Measurements from ENCODE around the gene CDK2. TPM values are rescaled to one million over a fixed set of nuclear protein-coding genes. Genes with fewer than 3 reads are reported as not detected.
A peak's percentile ranks its signal among the peaks of the same experiment; 100 is the strongest.
"Not testable (repeated sequence)": the region's sequence is repeated elsewhere in the genome, so short reads cannot be mapped to it uniquely, and the experiment has no call there.

The CDK2 gene
- total and polyA plus RNA-seq, 2 experiments from 2014 or later: 23.9 to 26.6 TPM

- Histone ChIP-seq H3K27me3 (no peaks in the 10 kb centered on the region), H3K9me2 (replicated peaks; ENCODE audit: insufficient read depth) (no peaks in the 10 kb centered on the region), H3K4me3 (peak within 1 kb of the TSS; percentile 18), H3K4me1 (ENCODE audit: insufficient read depth) (peaks cover 12% of the 10 kb centered on the region), H3K9me3 (ENCODE audit: low read depth) (no peaks in the 10 kb centered on the region), H3K36me3 (replicated peaks; ENCODE audit: insufficient read depth, low read depth) (no peaks in the 10 kb centered on the region), H2AFZ (no peak within 1 kb of the TSS), H4K20me1 (ENCODE audit: insufficient read depth, poor library complexity, severe bottlenecking) (no peaks in the 10 kb centered on the region), H3K79me2 (peaks cover 17% of the 10 kb centered on the region), H3K4me2 (peak within 1 kb of the TSS; percentile 76), H3K27ac (peak within 1 kb of the TSS; percentile 67)
- 4% methylated on average over 27 of the region's 27 CpGs for WGBS (ENCODE audit: low lambda C conversion rate, missing lambda C conversion rate)
- DNase-seq (ENCODE audit: low spot score): peak; percentile 97
- TF ChIP-seq EZH2 (IDR thresholded peaks at IDR 0.05; ENCODE audit: borderline replicate concordance) (no peak), EZH2phosphoT487 (IDR thresholded peaks at IDR 0.05; ENCODE audit: low read depth, severe bottlenecking, unreplicated experiment) (no peak), CTCF (IDR thresholded peaks at IDR 0.05; ENCODE audit: poor library complexity) (no peak)
These were observed 30.3 kb downstream of the CDK2 start, which contains the start of gene SUOX for GRCh38 chr12:55996715-55997534. TSS of gene SUOX (plus strand) at chr12:55997276. CDS start at chr12:56002222, 4,946 bp downstream.

GRCh38 chr12:55997535-55997859 is 30.9 kb downstream of the CDK2 start:
- Histone ChIP-seq H3K79me2 (peaks cover 17% of the 10 kb centered on the region), H4K20me1 (ENCODE audit: insufficient read depth, poor library complexity, severe bottlenecking) (no peaks in the 10 kb centered on the region), H3K4me3 (peak overlapping the region; percentile 18), H3K27ac (peak overlapping the region; percentile 63), H3K9me2 (replicated peaks; ENCODE audit: insufficient read depth) (no peaks in the 10 kb centered on the region), H3K36me3 (replicated peaks; ENCODE audit: insufficient read depth, low read depth) (no peaks in the 10 kb centered on the region), H2AFZ (no peak overlapping the region), H3K4me1 (ENCODE audit: insufficient read depth) (peaks cover 14% of the 10 kb centered on the region), H3K4me2 (peak overlapping the region; percentile 76), H3K27me3 (no peaks in the 10 kb centered on the region), H3K9me3 (ENCODE audit: low read depth) (no peaks in the 10 kb centered on the region)
- 0% methylated on average over 5 of the region's 5 CpGs for WGBS (ENCODE audit: low lambda C conversion rate, missing lambda C conversion rate)
- DNase-seq (ENCODE audit: low spot score): peak; percentile 23
- no peak for TF ChIP-seq EZH2phosphoT487 (IDR thresholded peaks at IDR 0.05; ENCODE audit: low read depth, severe bottlenecking, unreplicated experiment)
- TF ChIP-seq EZH2 (IDR thresholded peaks at IDR 0.05; ENCODE audit: borderline replicate concordance): no peak
- TF ChIP-seq CTCF (IDR thresholded peaks at IDR 0.05; ENCODE audit: poor library complexity): no peak

GRCh38 chr12:55999522-55999921 is 32.9 kb downstream of the CDK2 start:
- not testable (repeated sequence) for H3K27ac ChIP-seq; H2AFZ ChIP-seq; H3K4me3 ChIP-seq; H3K27me3 ChIP-seq; H3K9me2 ChIP-seq (replicated peaks; ENCODE audit: insufficient read depth); H3K9me3 ChIP-seq (ENCODE audit: low read depth); H3K36me3 ChIP-seq (replicated peaks; ENCODE audit: insufficient read depth, low read depth); H4K20me1 ChIP-seq (ENCODE audit: insufficient read depth, poor library complexity, severe bottlenecking); DNase-seq (ENCODE audit: low spot score); H3K4me2 ChIP-seq
- Histone ChIP-seq H3K79me2 (peaks cover 17% of the 10 kb centered on the region), H3K4me1 (ENCODE audit: insufficient read depth) (peaks cover 14% of the 10 kb centered on the region)
- WGBS (ENCODE audit: low lambda C conversion rate, missing lambda C conversion rate): 89% methylated on average over 6 of the region's 6 CpGs

GRCh38 chr12:55999999-56000540 is 33.4 kb downstream of the CDK2 start:
- not testable (repeated sequence) for H2AFZ ChIP-seq; H3K36me3 ChIP-seq (replicated peaks; ENCODE audit: insufficient read depth, low read depth); H3K4me2 ChIP-seq; H3K9me3 ChIP-seq (ENCODE audit: low read depth); DNase-seq (ENCODE audit: low spot score); H3K4me3 ChIP-seq; H4K20me1 ChIP-seq (ENCODE audit: insufficient read depth, poor library complexity, severe bottlenecking); H3K27ac ChIP-seq; H3K9me2 ChIP-seq (replicated peaks; ENCODE audit: insufficient read depth); H3K27me3 ChIP-seq
- H3K4me1 ChIP-seq (ENCODE audit: insufficient read depth): peaks cover 14% of the 10 kb centered on the region
- H3K79me2 ChIP-seq: peaks cover 17% of the 10 kb centered on the region
- 96% methylated on average over 26 of the region's 33 CpGs for WGBS (ENCODE audit: low lambda C conversion rate, missing lambda C conversion rate)
